Endothelial cell of umbilical vein (primary cell): ENCODE data around the gene IGF2R. TPM values are rescaled to one million over a fixed set of nuclear protein-coding genes. Genes with fewer than 3 reads are reported as not detected.

ENCODE experiments used
- BruUV-seq: library from RNA; stranded (reverse); fragments of 400-500 nt; replicated peaks from 2 replicates; lab custom pipeline; 2021; lab: Mats Ljungman, UMichigan
- CTCF ChIA-PET: fragments of 300-600, 350-600 bp; sonication (Branson Sonifier 250); formaldehyde crosslinking; loops from one replicate; lab custom pipeline; 2021; ENCODE audit warnings: antibody characterized with exemption, inconsistent platforms; lab: Charles Lee
- POLR2A ChIA-PET: fragments of 300-600, 350-600 bp; sonication (Branson Sonifier 250); formaldehyde crosslinking; loops from one replicate; lab custom pipeline; 2021; ENCODE audit warnings: antibody characterized with exemption, inconsistent platforms; lab: Charles Lee
- DNase-seq: peaks from one replicate; pipeline ENCODE4 v3.0.0-alpha.2; 2011; ENCODE audit warnings: low read depth, low spot score
- FAIRE-seq: peaks from 2 replicates; lab custom pipeline; 2011; peaks lifted over from hg19 to GRCh38; lab: Jason Lieb, UNC
- H2AFZ ChIP-seq: 2 replicates; pipeline ENCODE4 v1.6.0; 2012; ENCODE audit warnings: low read depth, low read length, control low read depth, inconsistent platforms
- H3K27ac ChIP-seq: 2 replicates; pipeline ENCODE4 v1.5.1; 2011; ENCODE audit warnings: low read depth, mild to moderate bottlenecking, control low read depth, low read length, moderate library complexity; ENCODE audit not compliant: insufficient read depth
- H3K27me3 ChIP-seq, 2 experiments: 2 replicates each; pipeline versions ENCODE4 v1.6.0 to v1.6.1; 2011; ENCODE audit warnings: low read length in 2 of 2, mixed read lengths in 1 of 2; ENCODE audit not compliant: control insufficient read depth in 2 of 2, insufficient read depth in 2 of 2
- H3K36me3 ChIP-seq, 2 experiments: 2 replicates in 1 of 2; 3 replicates in 1 of 2; pipeline ENCODE4 v1.5.1; 2011; ENCODE audit warnings: low read length in 2 of 2, mild to moderate bottlenecking in 1 of 2, moderate library complexity in 1 of 2; ENCODE audit not compliant: control insufficient read depth in 2 of 2, insufficient read depth in 2 of 2; ENCODE audit errors: extremely low read depth in 1 of 2
- H3K4me1 ChIP-seq: 3 replicates; pipeline ENCODE4 v1.5.1; 2011; ENCODE audit warnings: mild to moderate bottlenecking, low read length; ENCODE audit not compliant: control insufficient read depth, insufficient read depth; ENCODE audit errors: extremely low read depth
- H3K4me2 ChIP-seq: 2 replicates; pipeline ENCODE4 v1.6.1; 2011; ENCODE audit warnings: low read length, control low read depth, mixed read lengths; ENCODE audit not compliant: insufficient read depth
- H3K4me3 ChIP-seq, 3 experiments: fragments of 200-600 bp in 1 of 3; sonication (generic), shearing (Covaris generic) in 1 of 3; replicated peaks in 1 of 3; 2 replicates each; pipeline ENCODE4 v1.5.1; 2011 to 2016; ENCODE audit warnings: control low read depth in 3 of 3, low read length in 3 of 3, mild to moderate bottlenecking in 2 of 3, inconsistent platforms in 1 of 3, low read depth in 1 of 3, moderate library complexity in 1 of 3; ENCODE audit not compliant: insufficient read depth in 1 of 3
- H3K79me2 ChIP-seq: 2 replicates; pipeline ENCODE4 v1.6.0; 2012; ENCODE audit warnings: low read length, inconsistent platforms; ENCODE audit not compliant: control insufficient read depth, insufficient read depth
- H3K9ac ChIP-seq: replicated peaks from 2 replicates; pipeline ENCODE3; 2011; ENCODE audit warnings: low read length, control low read depth; ENCODE audit not compliant: insufficient read depth; ENCODE audit errors: extremely low read depth
- H3K9me1 ChIP-seq: replicated peaks from 3 replicates; pipeline ENCODE4 v1.6.0; 2011; ENCODE audit warnings: mild to moderate bottlenecking, low read length; ENCODE audit not compliant: control insufficient read depth, insufficient read depth; ENCODE audit errors: extremely low read depth
- H3K9me3 ChIP-seq: replicated peaks from 2 replicates; pipeline ENCODE4 v1.5.1; 2012; ENCODE audit warnings: low read length, inconsistent platforms; ENCODE audit not compliant: control insufficient read depth, insufficient read depth
- H4K20me1 ChIP-seq: replicated peaks from 2 replicates; pipeline ENCODE3; 2011; ENCODE audit warnings: mild to moderate bottlenecking, low read length; ENCODE audit not compliant: control insufficient read depth, insufficient read depth; ENCODE audit errors: extremely low read depth
- EZH2 ChIP-seq: IDR thresholded peaks from 2 replicates; pipeline ENCODE4 v1.6.1; 2012; ENCODE audit warnings: borderline replicate concordance, low read depth, mild to moderate bottlenecking, moderate library complexity, low read length, inconsistent platforms; ENCODE audit not compliant: severe bottlenecking
- FOS ChIP-seq: IDR thresholded peaks from 2 replicates; pipeline ENCODE4 v1.6.1; 2011; ENCODE audit warnings: mild to moderate bottlenecking, low read length, moderate library complexity, borderline replicate concordance; ENCODE audit not compliant: insufficient read depth
- GATA2 ChIP-seq: IDR thresholded peaks from 2 replicates; pipeline ENCODE4 v1.7.0; 2011; ENCODE audit warnings: low read depth, mild to moderate bottlenecking, moderate library complexity, mixed read lengths, low read length; ENCODE audit not compliant: insufficient read length, insufficient read depth
- JUN ChIP-seq: IDR thresholded peaks from 2 replicates; pipeline ENCODE4 v1.6.1; 2011; ENCODE audit warnings: borderline replicate concordance, low read depth; ENCODE audit not compliant: insufficient read length, insufficient read depth
- MYC ChIP-seq: IDR thresholded peaks from one replicate; pipeline ENCODE4 v1.6.1; 2011; ENCODE audit warnings: mild to moderate bottlenecking, low read depth, low read length
- POLR2A ChIP-seq: IDR thresholded peaks from 2 replicates; pipeline ENCODE4 v1.6.1; 2012; ENCODE audit warnings: low read depth, mild to moderate bottlenecking, control low read depth, low read length
- POLR2AphosphoS5 ChIP-seq: IDR thresholded peaks from 2 replicates; pipeline ENCODE4 v1.6.1; 2012; ENCODE audit warnings: low read depth, mild to moderate bottlenecking, control low read depth, low read length, moderate library complexity; ENCODE audit not compliant: insufficient read depth
- dilution Hi-C: fragments of 300-500 bp; cut with MboI; formaldehyde crosslinking; loops from one replicate; pipeline ENCODE4 v1.15.0; 2019; ENCODE audit warnings: low sequenced_read_pairs; ENCODE audit not compliant: extremely low pct_ligation_motif_present
- intact Hi-C: fragments of 100-400 bp; cut with micrococcal nuclease; formaldehyde crosslinking; loops from one replicate; pipeline ENCODE4 v1.10.0; 2022
- polyA plus RNA-seq, 4 experiments: library from polyadenylated mRNA; depleted of rRNA in 3 of 4; stranded (reverse) in 3 of 4; unstranded in 1 of 4; fragments of >200 nt; gene quantifications; 2 replicates each; pipeline versions ENCODE4 v1.2.1 to v1.2.3, GENCODE V29; 2011 to 2012; ENCODE audit warnings: missing spikeins in 1 of 4
- total RNA-seq: library from RNA; stranded (reverse); gene quantifications from 2 replicates; pipeline ENCODE4 v1.2.3, GENCODE V29; 2021
- TF ChIP-seq, protein P1 (sequence below): IDR thresholded peaks from 2 replicates; pipeline ENCODE4 v1.6.1; 2011; ENCODE audit not compliant: insufficient read depth, insufficient read length
- TF ChIP-seq, protein P2 (sequence below), 2 donors: IDR thresholded peaks; 1 replicate in 1 of 2; 2 replicates in 1 of 2; pipeline ENCODE4 v1.5.1; 2011; ENCODE audit warnings: low read length in 2 of 2, mild to moderate bottlenecking in 2 of 2, moderate library complexity in 2 of 2, control low read depth in 1 of 2, inconsistent platforms in 1 of 2, low read depth in 1 of 2; ENCODE audit not compliant: insufficient read depth in 1 of 2; ENCODE audit errors: extremely low read depth in 1 of 2

Gene IGF2R
- total and polyA plus RNA-seq, 2 donors (not counting 3 experiments of a cell fraction or from before 2014, with no cell fraction given), result 16.3 to 60.2 TPM

DNA sequence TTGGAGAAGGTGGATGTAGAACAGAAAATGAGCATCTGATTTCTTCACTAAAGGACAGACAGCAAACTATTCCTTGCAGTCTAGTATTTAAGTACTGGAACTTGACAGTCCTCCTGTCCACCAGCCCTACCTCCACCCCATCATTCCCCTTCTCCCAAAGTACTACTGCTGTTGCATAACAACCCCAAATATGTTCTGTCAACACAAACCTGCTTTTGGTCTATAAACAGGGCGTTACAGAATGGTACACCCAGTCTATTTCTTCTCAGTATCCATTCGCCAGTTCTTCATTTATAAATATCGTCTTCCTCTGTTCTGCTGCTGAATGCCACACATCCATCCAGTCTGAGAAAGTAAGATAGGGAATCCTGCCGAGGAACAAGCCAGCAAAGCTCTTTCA lies 125.1 kb downstream of the IGF2R start:
- H3K9ac ChIP-seq, result no peak overlapping the region
- no peak for DNase-seq
- H3K9me3 ChIP-seq, result no peaks in the 10 kb centered on the region
- H4K20me1 ChIP-seq, result no peaks in the 10 kb centered on the region
- H3K4me1 ChIP-seq, result no peaks in the 10 kb centered on the region
- TF ChIP-seq, protein P1, sequence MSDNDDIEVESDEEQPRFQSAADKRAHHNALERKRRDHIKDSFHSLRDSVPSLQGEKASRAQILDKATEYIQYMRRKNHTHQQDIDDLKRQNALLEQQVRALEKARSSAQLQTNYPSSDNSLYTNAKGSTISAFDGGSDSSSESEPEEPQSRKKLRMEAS, result no peak
- TF ChIP-seq POLR2AphosphoS5 (no peak), POLR2A (no peak), EZH2 (no peak), MYC (no peak), FOS (no peak), GATA2 (no peak), JUN (no peak)
- TF ChIP-seq, protein P2, sequence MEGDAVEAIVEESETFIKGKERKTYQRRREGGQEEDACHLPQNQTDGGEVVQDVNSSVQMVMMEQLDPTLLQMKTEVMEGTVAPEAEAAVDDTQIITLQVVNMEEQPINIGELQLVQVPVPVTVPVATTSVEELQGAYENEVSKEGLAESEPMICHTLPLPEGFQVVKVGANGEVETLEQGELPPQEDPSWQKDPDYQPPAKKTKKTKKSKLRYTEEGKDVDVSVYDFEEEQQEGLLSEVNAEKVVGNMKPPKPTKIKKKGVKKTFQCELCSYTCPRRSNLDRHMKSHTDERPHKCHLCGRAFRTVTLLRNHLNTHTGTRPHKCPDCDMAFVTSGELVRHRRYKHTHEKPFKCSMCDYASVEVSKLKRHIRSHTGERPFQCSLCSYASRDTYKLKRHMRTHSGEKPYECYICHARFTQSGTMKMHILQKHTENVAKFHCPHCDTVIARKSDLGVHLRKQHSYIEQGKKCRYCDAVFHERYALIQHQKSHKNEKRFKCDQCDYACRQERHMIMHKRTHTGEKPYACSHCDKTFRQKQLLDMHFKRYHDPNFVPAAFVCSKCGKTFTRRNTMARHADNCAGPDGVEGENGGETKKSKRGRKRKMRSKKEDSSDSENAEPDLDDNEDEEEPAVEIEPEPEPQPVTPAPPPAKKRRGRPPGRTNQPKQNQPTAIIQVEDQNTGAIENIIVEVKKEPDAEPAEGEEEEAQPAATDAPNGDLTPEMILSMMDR (IDR thresholded peaks at IDR 0.05; ENCODE audit: extremely low read depth in 1 of 2, insufficient read depth in 1 of 2, low read depth in 1 of 2, low read length in 2 of 2), result no peak
- H3K36me3 ChIP-seq, result peaks cover 0 to 20% of the 10 kb centered on the region in 2 experiments
- ChIA-PET POLR2A (no interaction called here), CTCF (no interaction called here)
- no peak overlapping the region for H3K4me3 ChIP-seq
- BruUV-seq, result no TSS peak
- no peak overlapping the region for H3K4me2 ChIP-seq
- H2AFZ ChIP-seq, result no peak overlapping the region
- intact Hi-C loops (no loop called here), dilution Hi-C loops (no loop called here)
- no peak overlapping the region for H3K27ac ChIP-seq
- no peak for FAIRE-seq
- H3K9me1 ChIP-seq, result no peaks in the 10 kb centered on the region
- H3K79me2 ChIP-seq, result no peaks in the 10 kb centered on the region
- no peaks in the 10 kb centered on the region for H3K27me3 ChIP-seq
